ENCODE results near the gene FGGY.

The FGGY gene

DNA sequence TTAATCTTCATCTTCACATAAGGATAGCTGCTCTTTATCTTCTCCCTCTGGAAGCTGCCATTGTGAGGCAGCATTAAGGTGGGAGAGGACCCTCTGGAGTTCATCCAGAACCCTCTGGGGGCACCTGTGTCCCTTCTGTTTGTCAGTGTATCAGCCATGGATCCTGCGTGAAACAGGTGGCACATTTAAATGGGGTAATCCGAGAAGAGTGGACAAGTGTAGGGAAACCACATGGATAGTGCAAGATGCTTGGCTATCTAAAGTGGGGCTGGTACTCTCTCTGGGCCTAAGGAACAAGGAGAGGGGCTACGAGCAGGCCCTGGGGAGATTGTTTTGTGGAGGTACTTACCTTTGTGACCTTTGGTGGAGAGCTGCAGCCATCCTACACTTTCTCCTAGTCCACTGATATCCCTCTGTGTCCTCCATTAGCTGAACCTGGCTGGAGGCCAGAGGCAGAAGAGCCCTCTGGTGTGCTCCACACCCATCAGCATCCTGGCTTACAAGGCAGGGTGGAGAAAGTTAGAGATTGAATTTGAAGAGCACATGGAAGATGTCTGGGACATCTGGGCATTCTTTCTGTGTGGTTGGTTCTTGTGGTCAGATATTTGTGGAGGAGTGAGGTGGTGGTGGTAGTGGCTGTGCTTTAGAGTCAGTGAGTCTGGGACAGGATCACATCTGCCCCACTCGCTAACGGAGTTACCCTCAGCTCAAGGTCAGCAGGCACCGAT lies 117.7 kb downstream of the FGGY start:
- DNase-seq (ENCODE audit: low read depth in 3 of 3): no peak

DNA sequence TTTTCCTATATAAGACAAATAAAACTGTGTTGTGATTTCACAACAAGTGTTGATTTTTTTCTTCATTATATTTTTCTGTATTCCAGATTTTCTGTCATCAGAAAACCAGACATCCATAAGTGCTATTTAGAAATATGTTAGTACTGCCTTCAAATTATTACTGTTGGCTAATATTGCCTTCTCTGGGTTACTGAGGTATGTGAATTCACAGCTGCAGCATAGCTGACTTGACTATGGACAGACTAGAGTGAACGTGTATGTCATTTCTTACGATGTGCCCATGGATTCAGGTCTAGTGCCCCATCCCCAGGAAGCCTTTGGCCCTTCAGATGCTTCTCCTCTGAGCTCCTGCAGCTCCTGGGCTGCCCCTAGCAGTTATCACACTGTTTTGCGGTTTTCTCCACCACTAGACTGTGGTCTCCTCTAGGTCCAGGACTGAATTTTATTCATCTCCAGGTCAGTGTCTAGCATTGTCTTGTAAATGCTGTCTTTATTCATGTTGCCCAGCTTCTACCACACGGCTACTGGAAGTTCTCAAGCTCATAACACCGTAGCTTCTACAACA lies 118.5 kb downstream of the FGGY start:
- DNase-seq (ENCODE audit: low read depth in 3 of 3): no peak

DNA sequence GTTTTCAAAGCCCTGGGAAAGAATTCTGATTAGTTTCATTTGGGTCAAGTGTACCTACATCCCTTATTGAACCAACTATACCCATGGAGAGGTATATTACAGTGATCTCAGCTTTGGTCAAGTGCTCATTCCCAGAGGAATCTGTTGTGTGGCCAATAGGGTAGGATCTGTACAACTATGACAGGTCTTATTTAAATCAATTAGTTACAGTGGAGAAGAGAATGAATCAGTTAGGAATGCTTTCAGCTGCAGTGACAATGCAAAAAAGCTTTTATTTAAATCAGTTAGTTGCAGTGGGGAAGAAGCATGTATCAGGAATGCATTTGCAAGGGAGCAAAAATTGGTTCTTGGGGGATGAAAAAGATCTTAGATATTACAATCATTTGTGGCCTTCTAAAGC lies 119.0 kb downstream of the FGGY start:
- DNase-seq (ENCODE audit: low read depth in 3 of 3): no peak

DNA sequence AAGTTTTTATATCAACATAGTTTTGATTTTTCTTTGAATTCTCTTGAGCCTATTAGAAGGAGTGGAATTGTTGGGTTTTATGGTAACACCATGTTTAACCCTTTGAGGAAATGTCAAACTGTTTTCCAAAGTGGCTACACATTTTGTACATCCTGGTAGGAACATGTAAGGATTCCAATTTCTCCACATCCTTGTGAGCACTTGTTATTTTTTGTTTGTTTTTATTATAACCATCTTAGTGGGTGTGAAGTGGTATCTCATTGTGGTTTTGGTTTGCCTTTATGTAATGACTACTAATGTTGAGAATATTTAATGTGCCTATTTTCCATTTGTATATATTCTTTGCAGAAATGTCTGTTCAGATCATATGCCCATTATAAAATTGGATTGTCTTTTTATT lies 120.5 kb downstream of the FGGY start:
- no peak for DNase-seq (ENCODE audit: low read depth in 3 of 3)

DNA sequence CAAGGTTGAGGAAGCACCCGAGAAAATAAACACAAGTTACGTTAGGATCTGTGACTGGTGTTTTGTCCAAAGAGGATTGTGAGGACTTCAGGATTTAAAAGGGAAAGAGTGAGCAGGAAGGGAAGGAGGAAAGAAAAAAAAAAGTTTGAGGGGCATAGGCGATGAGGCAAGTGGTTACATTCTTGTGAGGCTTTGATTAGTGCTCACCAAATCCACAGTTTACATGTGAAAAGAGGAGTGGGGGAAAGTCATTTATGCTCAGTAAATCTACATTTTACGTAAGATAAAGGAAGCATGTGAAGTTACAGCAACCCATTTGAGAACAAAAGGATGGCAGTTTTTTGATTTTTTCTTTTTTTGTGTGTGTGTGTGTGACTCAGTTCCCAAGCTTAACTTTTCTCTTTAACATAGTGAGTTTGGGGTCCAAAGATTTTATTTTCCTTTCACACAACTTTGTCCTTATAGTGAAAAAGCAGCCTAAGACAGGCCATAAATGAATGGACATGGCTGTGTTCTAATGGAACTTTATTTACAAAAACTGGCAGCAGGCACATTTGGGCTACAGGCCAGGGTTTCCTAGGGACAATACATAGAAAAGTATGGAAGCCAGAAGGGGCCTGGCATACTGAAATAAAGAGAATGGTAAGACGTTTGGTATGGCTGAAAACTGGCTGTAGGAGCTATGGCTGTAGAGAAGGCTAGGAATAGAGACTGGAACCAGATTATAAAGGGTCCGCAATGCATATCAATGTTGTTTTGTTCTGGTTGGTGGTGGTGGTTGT lies 121.7 kb downstream of the FGGY start:
- no peak for DNase-seq (ENCODE audit: low read depth in 3 of 3)

DNA sequence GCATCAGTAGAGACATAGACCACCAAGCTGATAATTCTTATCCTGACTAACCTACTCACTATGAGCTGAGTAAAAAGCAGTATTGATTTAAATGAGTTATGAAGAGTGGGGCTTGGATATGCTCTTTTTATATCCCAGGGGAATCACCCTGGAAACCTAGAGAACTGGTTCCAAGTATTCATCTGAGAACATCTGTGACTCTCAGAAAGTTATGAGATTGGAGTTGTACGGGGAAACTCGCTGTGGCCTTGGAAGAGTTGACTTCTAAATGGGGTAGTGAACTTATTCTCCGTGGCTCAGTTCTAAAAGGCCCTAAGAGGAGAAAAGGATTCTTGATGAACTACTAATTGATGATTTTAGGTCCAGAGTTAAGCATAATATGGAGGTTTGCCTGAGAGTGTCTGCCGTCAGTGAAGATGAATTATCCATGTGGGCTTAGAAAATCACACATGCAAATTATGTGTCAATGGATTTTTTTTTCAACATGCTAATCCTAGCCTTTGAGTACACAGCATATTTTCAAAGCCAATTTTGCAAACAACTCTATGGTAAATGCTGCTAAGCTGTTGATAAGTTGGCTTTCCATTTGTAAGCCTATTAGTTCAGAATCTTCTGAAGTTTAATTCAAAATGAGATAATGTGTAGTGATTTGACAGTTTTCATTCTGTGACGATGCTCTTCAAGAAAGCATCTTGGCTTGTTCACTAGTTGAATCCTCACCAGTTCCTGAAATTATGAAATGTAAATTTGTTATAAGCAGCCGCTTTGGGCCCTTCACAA lies 122.7 kb downstream of the FGGY start:
- no peak for DNase-seq (ENCODE audit: low read depth in 3 of 3)

DNA sequence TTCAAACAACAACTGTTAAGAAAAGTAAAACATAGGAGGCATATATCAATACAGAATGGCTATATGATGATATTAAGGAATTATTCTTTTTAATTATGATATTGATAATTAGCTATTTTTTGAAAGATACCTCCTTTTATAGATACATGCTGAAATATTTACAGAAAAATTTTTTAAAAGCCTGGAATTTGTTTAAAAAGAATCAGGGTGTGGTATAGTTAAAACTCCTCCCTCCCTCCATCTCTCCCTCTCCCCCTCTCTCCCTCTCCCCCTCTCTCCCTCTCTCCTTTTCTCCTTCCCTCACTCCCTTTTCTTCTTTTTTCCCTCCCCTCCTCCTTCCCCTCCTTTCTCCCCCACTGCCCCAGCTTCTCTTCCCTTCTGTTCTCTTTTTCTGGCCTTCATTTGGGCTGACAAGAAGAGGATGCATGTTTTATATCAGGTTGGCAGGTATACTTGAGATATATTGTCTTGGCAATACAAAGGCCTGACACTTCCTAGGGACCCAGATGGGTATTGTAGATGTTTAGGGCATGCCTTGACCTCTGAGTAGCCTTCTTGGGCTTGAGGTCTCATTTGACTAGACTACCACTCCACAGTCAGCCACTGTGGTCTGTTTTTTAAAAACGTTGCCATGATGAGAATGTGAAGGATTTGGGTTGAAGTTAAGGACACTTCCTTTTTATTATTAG lies 124.5 kb downstream of the FGGY start:
- DNase-seq (ENCODE audit: low read depth in 3 of 3): no peak

DNA sequence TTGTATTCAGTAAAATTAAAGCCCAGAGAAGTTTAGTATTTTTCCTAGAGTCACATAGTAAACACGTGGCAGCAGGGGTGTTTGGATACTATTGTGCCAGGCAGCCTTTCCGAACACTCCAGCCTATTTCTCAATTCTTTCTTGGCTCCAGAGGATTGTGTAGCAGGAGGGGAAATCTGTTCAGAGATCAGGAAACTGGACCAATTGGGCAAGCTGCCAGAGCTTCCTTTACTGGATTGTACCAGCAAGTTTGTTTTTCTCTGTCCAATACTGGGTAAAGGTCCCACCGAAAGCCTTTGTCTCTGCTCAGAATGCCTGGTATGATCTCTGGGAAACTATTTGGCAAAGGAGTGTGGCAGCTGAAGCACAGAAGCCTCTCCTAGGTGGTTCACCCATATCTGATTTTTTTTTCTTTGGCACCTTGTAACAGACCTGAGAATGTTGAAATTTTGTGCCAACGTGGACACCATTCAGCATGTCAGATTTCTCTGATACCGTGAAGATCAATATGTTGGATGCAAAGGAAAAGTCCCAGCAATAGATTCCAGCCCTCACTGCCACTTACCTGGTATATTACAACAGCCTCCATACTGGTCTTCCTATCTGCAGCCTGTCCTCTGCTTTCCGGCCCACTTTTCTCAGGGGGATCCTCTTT lies 126.2 kb downstream of the FGGY start:
- DNase-seq (ENCODE audit: low read depth in 3 of 3): no peak

DNA sequence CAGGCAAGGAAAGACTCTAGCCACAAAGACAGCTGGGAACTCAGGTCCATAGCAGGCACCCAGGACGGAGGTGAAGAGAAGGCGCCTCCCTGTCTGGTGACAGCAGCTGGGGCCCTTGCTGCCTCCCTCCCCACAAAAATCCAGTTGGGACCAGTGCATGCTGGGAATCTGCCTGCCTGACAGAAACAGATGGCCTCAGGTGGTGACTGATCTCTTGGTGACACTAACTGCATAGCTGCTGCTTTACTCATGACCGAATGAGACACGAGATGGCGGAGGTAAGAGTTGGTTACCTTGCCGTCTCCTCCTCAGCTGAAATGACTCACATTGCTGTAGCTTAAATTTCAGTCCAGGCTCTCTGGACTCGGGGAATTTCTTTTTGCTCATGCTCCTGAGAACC lies 130.3 kb downstream of the FGGY start:
- DNase-seq (ENCODE audit: low read depth in 3 of 3): no peak

DNA sequence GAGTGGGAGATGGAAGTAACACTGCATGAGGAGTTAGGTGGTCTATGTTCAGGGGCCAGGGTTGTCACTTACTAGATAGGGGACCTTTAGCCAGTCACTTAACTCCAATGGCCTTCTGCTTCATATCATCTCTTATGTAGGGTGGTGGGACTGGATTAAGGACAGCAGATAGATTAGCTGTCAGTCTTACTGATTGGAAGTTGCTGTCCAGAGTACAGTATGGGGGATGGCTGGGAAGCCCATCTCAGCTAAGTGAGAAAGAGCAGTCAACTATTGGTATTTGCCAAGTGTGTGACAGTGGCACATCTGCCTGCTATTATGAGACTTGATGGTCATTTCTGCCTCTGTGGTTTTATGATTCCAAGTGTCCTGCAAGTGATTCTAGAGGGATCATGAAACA lies 130.9 kb downstream of the FGGY start:
- DNase-seq (ENCODE audit: low read depth in 3 of 3): no peak

DNA sequence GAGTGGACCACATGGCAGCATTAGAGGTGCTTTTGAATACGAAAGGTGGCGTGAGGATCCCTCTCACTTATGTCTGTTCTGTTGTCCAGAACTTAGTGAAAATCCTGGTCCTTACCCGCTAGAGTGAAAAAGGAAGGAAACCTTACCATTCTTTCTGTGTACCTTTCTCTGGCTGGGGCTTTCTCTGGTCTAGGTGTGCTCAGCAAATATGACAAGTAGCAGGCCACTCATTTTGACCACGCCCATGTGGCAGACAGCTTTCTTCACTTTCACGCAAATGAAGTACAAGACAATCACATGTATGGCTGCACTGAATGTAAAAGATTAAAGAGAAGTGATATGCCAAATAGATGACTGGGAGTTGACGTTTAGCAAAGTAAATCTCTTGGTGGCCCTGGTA lies 131.9 kb downstream of the FGGY start:
- no peak for DNase-seq (ENCODE audit: low read depth in 3 of 3)

DNA sequence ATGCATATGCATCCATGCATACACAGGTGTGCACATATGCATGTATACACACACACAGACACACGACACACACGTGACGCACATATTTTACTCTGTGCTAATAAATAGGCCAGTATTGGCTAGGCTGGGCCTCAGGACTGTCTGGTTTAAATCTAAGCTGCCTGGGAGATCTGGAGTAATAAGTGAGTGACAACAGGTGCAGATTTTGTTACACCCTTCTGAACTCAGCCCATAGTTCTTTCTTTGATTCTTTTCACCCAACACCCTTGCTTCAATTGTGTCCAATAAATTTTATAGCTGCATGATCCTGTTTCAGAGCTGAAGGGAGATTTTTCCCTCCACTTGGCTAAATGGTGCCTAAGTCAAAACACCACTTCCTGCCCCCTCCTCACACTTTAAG lies 132.8 kb downstream of the FGGY start:
- no peak for DNase-seq (ENCODE audit: low read depth in 3 of 3)

DNA sequence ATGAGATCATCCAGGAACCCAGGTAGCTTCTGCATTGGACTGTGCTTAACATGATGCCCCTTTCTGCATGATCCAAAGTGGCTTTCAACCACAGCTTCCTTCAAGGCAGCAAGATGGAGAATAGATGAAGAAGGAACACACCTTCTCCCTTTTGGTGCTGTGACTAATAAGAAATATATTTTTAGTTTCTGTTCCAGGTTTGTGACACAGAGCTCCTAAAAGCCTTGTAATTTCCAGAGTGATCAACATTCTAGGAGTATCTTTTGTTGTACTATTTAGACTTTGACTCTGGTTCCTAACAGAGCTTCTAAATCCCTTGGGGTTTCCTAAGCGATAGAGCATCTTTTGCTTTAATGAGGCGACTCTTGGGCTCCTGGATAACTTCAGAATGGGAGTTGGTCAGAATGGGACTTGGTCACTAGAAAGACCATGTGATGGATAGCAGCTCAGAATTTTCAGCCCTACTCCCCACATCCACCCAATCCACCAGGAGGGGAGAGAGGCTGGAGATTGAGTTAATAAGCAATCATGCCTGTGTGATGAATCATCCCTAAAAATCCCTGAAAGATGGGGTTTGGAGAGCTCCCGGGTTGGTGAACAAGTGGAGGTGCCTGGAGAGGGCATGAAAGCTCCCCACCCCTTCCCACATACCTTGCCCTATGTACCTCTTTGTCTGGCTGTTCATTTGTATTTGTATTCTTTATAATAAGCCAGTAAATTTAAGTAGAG lies 134.8 kb downstream of the FGGY start:
- no peak for DNase-seq (ENCODE audit: low read depth in 3 of 3)

DNA sequence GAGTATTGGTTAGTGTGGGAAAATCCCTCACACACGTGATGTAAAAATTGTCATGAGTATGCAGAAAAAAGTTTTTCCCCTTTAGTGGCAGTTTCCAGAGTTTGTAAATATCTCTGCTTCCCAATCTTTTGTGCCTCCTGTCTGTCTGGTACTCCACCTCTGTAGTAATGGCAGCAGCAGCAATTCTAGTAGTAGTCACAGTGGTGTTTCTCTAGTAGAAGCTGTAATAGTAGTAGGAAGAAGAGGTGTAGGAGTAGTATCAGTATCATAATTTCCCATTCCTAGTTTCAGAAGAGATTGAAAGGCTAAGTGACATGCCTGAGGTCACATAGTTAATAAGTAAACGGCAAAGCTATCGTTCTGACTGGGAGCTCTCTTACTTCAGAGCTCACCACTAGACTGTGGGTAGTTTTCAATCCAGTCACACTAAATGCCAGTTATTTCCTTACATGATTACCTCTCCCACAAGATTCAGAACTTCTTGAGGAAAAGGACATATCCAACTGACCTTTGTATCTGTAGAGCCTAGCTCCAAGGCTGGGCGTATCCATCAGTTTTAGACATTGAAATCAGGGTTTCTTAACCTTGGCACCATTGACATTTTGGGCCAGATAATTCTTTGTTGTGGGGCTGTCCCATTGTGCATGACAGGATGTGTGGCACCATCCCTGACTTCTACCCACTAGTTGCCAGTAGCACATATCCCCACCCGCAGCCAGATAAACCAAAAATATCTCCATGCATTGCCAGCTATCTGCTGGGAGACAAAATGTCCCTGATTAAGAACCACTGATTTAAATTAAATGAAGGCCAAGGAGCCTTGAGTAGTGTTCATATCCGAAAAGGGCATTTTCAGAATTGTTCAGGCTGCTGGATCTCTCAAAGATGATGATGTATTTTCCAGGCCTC lies 135.9 kb downstream of the FGGY start:
- DNase-seq (ENCODE audit: low read depth in 3 of 3): no peak

DNA sequence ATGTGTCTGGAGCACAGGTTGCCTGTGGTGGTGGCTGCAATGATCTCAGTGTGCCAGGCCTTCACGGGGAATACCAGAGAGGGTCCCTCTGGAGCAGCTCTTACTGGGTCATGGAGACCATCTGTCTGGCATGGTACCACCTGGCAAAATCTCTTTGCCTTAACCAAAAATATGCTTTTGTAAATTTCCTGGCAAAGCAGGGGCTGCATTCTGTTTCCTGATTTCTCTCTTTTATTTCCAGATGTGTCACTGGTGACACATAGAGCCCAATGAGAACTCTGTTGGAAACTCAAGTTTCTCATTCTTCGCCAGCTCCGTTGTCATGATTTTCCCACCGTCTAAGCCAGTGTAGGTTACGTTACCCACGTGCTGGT lies 136.5 kb downstream of the FGGY start:
- no peak for DNase-seq (ENCODE audit: low read depth in 3 of 3)

DNA sequence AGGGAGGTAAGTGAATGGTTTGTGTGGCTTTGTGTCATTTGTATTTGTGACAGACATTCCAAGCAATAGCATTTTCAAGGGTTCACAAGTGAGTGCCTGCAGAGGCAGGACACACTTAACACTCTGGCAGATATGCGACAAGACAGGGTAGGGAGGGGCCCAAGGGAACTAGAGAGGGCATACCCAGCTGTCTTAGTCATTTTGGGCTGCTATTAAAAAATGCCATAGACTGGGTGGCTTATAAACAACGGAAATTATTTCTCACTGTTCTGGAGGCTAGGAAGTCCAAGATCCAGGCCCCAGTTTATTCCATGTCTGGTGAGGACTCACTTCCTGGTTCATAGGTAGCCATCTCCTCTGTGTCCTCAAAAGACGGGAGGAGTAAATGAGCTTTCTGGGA lies 137.4 kb downstream of the FGGY start:
- no peak for DNase-seq (ENCODE audit: low read depth in 3 of 3)

DNA sequence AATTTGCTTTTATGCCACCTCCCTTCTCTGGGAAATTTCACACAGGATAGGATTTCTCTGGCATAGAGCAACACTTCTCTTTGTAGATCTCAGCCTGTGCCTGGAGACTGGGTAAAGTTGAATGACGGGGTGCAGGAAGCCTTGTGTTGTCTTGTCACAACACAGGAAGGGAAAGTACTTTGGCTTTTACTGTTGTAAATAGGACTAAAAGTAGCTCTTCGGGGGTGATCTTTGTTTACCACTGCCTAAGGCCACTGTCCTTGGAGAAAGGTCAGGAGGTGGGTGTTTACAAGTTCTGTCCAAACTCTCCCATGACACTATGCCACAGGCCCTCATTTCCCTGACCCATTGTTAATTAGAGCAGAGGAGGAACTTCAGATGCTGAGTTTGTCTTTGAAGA lies 139.7 kb downstream of the FGGY start:
- no peak for DNase-seq (ENCODE audit: low read depth in 3 of 3)

DNA sequence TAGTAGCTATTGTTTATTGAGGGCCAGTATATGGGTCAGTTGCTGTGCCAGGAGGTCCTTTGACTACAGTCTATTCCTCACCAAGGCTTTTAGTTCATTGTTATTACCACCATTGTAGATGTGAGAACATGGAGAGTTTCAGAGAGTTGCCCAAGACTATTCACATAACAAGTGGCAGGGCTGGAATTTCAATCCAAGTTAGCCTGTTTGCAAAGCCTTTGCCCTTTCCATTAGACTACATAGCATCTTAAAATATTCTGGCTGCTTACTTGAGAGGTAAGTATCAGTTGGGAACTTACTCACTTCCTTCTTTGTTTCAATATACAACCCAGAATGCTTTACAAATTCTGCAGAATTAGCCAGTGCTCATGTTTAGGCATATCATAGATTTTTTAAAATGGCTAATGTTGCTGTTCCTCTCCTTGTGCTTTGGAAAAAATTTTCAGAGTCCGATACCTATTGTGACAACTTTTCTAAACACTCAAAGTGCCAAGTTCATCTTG lies 141.2 kb downstream of the FGGY start:
- no peak for DNase-seq (ENCODE audit: low read depth in 3 of 3)

DNA sequence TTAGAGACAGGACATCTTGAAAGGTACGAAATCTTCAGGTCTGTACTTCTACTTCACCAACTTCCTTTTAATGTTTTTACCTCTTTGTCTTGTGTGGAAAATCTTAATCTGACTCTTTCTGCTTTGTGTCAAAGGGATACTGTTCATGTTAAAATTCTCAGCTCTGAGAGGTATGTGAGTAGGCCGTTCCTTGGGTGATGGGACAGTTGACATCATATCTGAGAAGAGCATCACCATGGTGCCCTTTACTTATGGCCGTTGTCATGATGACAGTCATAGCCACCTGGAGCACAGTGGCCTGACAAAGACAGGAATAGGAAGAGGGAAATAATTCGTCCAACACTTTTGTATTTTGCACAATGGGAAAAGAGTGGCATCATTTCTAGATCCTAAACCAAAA lies 145.6 kb downstream of the FGGY start:
- no peak for DNase-seq (ENCODE audit: low read depth in 3 of 3)
